PFSK-1 (cell line): ENCODE measurements around the gene MRTFB.

Experiments used
- FOXP2 ChIP-seq: optimal IDR thresholded peaks from 2 replicates; pipeline ENCODE3; 2011; ENCODE audit warnings: borderline replicate concordance, control low read depth, inconsistent platforms; ENCODE audit not compliant: insufficient read depth; ENCODE audit errors: extremely low read length, extremely low read depth
- POLR2AphosphoS5 ChIP-seq: IDR thresholded peaks from 2 replicates; pipeline ENCODE4 v1.6.1; 2012; ENCODE audit warnings: low read depth, mild to moderate bottlenecking, control low read depth, low read length, moderate library complexity
- REST ChIP-seq, 2 experiments: IDR thresholded peaks; 2 replicates each; pipeline versions ENCODE4 v1.6.1 to v1.8.0; 2011 to 2012; ENCODE audit warnings: low read depth in 2 of 2, low read length in 2 of 2, control low read depth in 1 of 2, inconsistent platforms in 1 of 2, mild to moderate bottlenecking in 1 of 2, moderate library complexity in 1 of 2; ENCODE audit not compliant: insufficient read depth in 1 of 2
- SIN3A ChIP-seq: IDR thresholded peaks from 2 replicates; pipeline ENCODE4 v1.6.1; 2012; ENCODE audit warnings: mild to moderate bottlenecking, low read length, moderate library complexity, borderline replicate concordance; ENCODE audit not compliant: insufficient read depth
- TAF1 ChIP-seq: IDR thresholded peaks from 2 replicates; pipeline ENCODE4 v1.6.1; 2012; ENCODE audit warnings: low read length, control low read depth, borderline replicate concordance; ENCODE audit not compliant: insufficient read depth

MRTFB gene

GRCh38 chr16:14051103-14051729 is 19.9 kb upstream of the MRTFB start:
- TF ChIP-seq SIN3A (no peak), FOXP2 (no peak), REST (IDR thresholded peaks at IDR 0.05; ENCODE audit: insufficient read depth in 1 of 2, low read depth in 2 of 2, low read length in 2 of 2) (no peak), POLR2AphosphoS5 (no peak)

GRCh38 chr16:14056970-14057369 is 14.1 kb upstream of the MRTFB start:
- TF ChIP-seq REST (IDR thresholded peaks at IDR 0.05; ENCODE audit: insufficient read depth in 1 of 2, low read depth in 2 of 2, low read length in 2 of 2): no peak
- TF ChIP-seq POLR2AphosphoS5: no peak
- no peak for TF ChIP-seq TAF1
- no peak for TF ChIP-seq FOXP2
- no peak for TF ChIP-seq SIN3A

- no peak for TF ChIP-seq REST (IDR thresholded peaks at IDR 0.05; ENCODE audit: insufficient read depth in 1 of 2, low read depth in 2 of 2, low read length in 2 of 2)
- no peak for TF ChIP-seq SIN3A
- no peak for TF ChIP-seq TAF1
- TF ChIP-seq FOXP2: no peak
- TF ChIP-seq POLR2AphosphoS5: no peak
Observed at GRCh38 chr16:14057878-14058382, 13.2 kb upstream of the MRTFB start.

GRCh38 chr16:14061732-14062259 is 9.3 kb upstream of the MRTFB start:
- TF ChIP-seq SIN3A (no peak), FOXP2 (no peak)

GRCh38 chr16:14062261-14062660 is 8.9 kb upstream of the MRTFB start:
- no peak for TF ChIP-seq FOXP2
- TF ChIP-seq SIN3A: no peak
- no peak for TF ChIP-seq REST (IDR thresholded peaks at IDR 0.05; ENCODE audit: insufficient read depth in 1 of 2, low read depth in 2 of 2, low read length in 2 of 2)
- TF ChIP-seq TAF1: no peak
- no peak for TF ChIP-seq POLR2AphosphoS5
